Heart left ventricle (tissue), 16 donors: ENCODE data around the gene EIF6. TPM values are rescaled to one million over a fixed set of nuclear protein-coding genes. Genes with fewer than 3 reads are reported as not detected.

Experiments used
- ATAC-seq, 4 donors: fragments of 200-7000 bp; cut with Tn5 transposase; one replicate each; pipeline ENCODE4 v1.9.1; 2020 to 2022; ENCODE audit warnings: moderate library complexity in 4 of 4, mild to moderate bottlenecking in 3 of 4, moderate number of reproducible peaks in 1 of 4
- DNase-seq, 5 donors: peaks; one replicate each; pipeline ENCODE4 v3.0.0-alpha.2; 2020
- H3K27ac ChIP-seq, 12 donors: fragments of 200-600 bp; sonication (generic) in 4 of 12; one replicate each; pipeline versions ENCODE4 v1.5.0 to v1.8.0; 2016 to 2022; ENCODE audit warnings: mild to moderate bottlenecking in 2 of 12
- H3K27me3 ChIP-seq, 9 donors: fragments of 200-600 bp; sonication (generic) in 2 of 9; one replicate each; pipeline versions ENCODE4 v1.5.1 to v1.8.0; 2016 to 2022; ENCODE audit warnings: mild to moderate bottlenecking in 3 of 9
- H3K36me3 ChIP-seq, 9 donors: fragments of 200-600 bp; sonication (generic) in 2 of 9; one replicate each; pipeline versions ENCODE4 v1.5.0 to v1.8.0; 2018 to 2022; ENCODE audit warnings: mild to moderate bottlenecking in 2 of 9
- H3K4me1 ChIP-seq, 12 donors: fragments of 200-600 bp; sonication (generic) in 4 of 12; one replicate each; pipeline versions ENCODE4 v1.5.0 to v1.8.0; 2016 to 2022; ENCODE audit warnings: mild to moderate bottlenecking in 3 of 12
- H3K4me3 ChIP-seq, 12 donors: fragments of 200-600 bp; sonication (generic) in 4 of 12; one replicate each; pipeline versions ENCODE4 v1.5.0 to v1.8.0; 2017 to 2022; ENCODE audit warnings: mild to moderate bottlenecking in 9 of 12, moderate library complexity in 4 of 12
- H3K9me3 ChIP-seq, 12 donors: fragments of 200-600 bp; sonication (generic) in 4 of 12; one replicate each; pipeline versions ENCODE4 v1.5.0 to v1.8.0; 2016 to 2022; ENCODE audit warnings: mild to moderate bottlenecking in 1 of 12
- POLR2A ChIP-seq, 2 donors: fragments of 450-650 bp; IDR thresholded peaks; one replicate each; pipeline ENCODE4 v1.6.1; 2017; ENCODE audit warnings: antibody characterized with exemption in 2 of 2, mild to moderate bottlenecking in 2 of 2, moderate library complexity in 2 of 2
- WGBS, 4 donors: extraction: QIAGEN DNeasy Blood & Tissue Kit in 2 of 4; methylation state at CpG; one replicate each; pipeline versions ENCODE4 v1.1.5 to v1.1.7; 2013 to 2018; 5-methylcytosine and 5-hydroxymethylcytosine counted together
- intact Hi-C, 10 donors: fragments of 100-400 bp; cut with DNase I; formaldehyde crosslinking; loops; one replicate each; pipeline versions ENCODE4 v1.11.1 to v1.14.2; 2022
- polyA plus RNA-seq, 2 donors: library from polyadenylated mRNA; stranded (reverse); fragments of 200-250 nt; gene quantifications; one replicate each; pipeline ENCODE4 v1.2.3, GENCODE V29; 2013
- total RNA-seq, 9 donors: library from RNA; depleted of rRNA in 2 of 9; stranded (reverse); fragments of >200 nt in 2 of 9; fragmentation: NEBNext Ultra II Directional in 3 of 9; extraction: Animal tissue kit (Norgen Biotek cat#: 25700) in 3 of 9; gene quantifications; one replicate each; pipeline versions ENCODE4 v1.1.0 to v1.2.4, GENCODE V29; 2016 to 2023
- TF ChIP-seq, protein P1 (sequence below), 12 donors: fragments of 200-600 bp; sonication (generic) in 4 of 12; IDR thresholded peaks; one replicate each; pipeline versions ENCODE4 v1.5.0 to v1.8.0; 2018 to 2022; ENCODE audit warnings: antibody characterized with exemption in 12 of 12, mild to moderate bottlenecking in 5 of 12
- donor health status: ischemic (EF 13 %, LVEDD 7.1; RV severe dilation, severe dysfunction).
- donor health status: healthy with polysubstance abuse.
- donor health status: DM: no; HTN: yes; CAD: no.
- donor health status: DM: no; HTN: no; CAD: no.
- donor health status: ischemic (EF 25% LVEDD 6.9; RV normal size, moderate dysfunction).
- donor health status: ischemic (EF 25% LVEDD 5.7; RV mildly dilated, moderate dysfunction).
- donor health status: healthy.
- donor health status: DM: yes; HTN: yes; CAD: no.
- donor health status: ischemic (EF 35%, LVEDD 5.7; RV mildly dilated, moderate dysfunction).
- donor health status: nonischemic (EF 11% LVEDD 7.7; RV severe dilation, severe dysfunction).
- donor health status: DM: yes; HTN: yes; CAD: no.
- donor health status: PGD.
- donor health status: ischemic (EF 29% LVEDD 5.4; RV normal size, mild dysfunction).
- donor health status: nonischemic (EF 23%, LVEDD 6.1; RV moderate dilation, normal function).

EIF6 gene
- total and polyA plus RNA-seq, 11 donors = 27.5 to 150 (median 42.1) TPM

DNA sequence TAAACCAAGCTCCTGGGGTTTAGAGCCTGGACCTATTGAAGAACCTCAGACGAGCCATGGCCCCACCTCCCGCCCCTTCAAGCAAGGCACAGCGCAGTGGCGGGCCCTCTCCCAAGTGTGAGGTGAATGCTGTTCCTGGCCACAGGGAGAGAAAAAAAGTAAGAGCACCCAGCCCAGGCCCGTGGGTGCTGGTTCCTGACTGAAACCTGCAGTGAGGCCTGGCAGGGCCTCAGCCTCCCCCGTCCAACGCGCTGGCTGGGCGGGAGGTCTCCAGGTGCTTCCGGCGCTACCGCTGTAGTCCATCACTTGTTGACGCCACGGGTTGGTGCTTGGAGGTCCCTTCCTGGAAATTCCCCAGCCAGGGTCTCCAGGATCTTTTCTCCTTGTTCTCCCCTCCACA, 13.2 kb upstream of the EIF6 start:
- no peak for TF ChIP-seq POLR2A (IDR thresholded peaks at IDR 0.05)
- TF ChIP-seq, protein P1, sequence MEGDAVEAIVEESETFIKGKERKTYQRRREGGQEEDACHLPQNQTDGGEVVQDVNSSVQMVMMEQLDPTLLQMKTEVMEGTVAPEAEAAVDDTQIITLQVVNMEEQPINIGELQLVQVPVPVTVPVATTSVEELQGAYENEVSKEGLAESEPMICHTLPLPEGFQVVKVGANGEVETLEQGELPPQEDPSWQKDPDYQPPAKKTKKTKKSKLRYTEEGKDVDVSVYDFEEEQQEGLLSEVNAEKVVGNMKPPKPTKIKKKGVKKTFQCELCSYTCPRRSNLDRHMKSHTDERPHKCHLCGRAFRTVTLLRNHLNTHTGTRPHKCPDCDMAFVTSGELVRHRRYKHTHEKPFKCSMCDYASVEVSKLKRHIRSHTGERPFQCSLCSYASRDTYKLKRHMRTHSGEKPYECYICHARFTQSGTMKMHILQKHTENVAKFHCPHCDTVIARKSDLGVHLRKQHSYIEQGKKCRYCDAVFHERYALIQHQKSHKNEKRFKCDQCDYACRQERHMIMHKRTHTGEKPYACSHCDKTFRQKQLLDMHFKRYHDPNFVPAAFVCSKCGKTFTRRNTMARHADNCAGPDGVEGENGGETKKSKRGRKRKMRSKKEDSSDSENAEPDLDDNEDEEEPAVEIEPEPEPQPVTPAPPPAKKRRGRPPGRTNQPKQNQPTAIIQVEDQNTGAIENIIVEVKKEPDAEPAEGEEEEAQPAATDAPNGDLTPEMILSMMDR (IDR thresholded peaks at IDR 0.05) = no peak
- Histone ChIP-seq H3K27ac (no peak overlapping the region), H3K36me3 (peaks cover 0 to 5% (median 0%) of the 10 kb centered on the region in 9 donors), H3K4me3 (no peak overlapping the region), H3K4me1 (peaks cover 0 to 8% (median 0%) of the 10 kb centered on the region in 12 donors), H3K9me3 (no peaks in the 10 kb centered on the region), H3K27me3 (peaks cover 0 to 32% (median 0%) of the 10 kb centered on the region in 9 donors)
- ATAC-seq = no peak
- 93 to 99% (median 96%) methylated on average over 7 to 14 of the region's 14 CpGs for WGBS, 4 donors
- intact Hi-C loops = no loop called here
- DNase-seq = peak in 1 of 5 donors; percentile 37

DNA sequence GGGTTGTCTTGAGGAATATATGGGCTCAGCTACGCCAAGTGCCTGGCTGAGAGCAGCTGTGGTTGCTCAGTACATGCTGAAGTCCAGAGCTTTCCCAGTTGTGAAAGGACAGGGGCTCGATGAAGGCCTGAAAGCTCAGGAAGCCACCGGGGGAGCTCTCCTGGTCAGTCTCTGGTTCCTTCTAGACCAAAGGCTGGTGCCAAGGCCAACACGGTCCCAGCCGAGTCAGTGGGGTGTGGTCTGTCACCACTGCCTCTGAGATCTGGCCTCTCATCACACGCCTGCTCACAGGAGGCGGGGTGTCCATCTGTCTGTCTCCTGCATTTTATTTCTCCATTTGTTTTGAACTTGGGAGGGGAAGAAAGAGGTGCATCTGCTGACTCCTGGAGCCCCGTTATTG, 12.6 kb upstream of the EIF6 start:
- H3K27ac ChIP-seq = no peak overlapping the region
- WGBS, 4 donors = 54 to 61% (median 58%) methylated on average over 8 of the region's 8 CpGs
- no peak overlapping the region for H3K4me3 ChIP-seq
- intact Hi-C loops = no loop called here
- peaks cover 0 to 4% (median 0%) of the 10 kb centered on the region in 9 donors for H3K36me3 ChIP-seq
- H3K4me1 ChIP-seq = peaks cover 0 to 8% (median 0%) of the 10 kb centered on the region in 12 donors
- TF ChIP-seq POLR2A (IDR thresholded peaks at IDR 0.05) = no peak
- TF ChIP-seq, protein P1 (IDR thresholded peaks at IDR 0.05) = no peak
- peak in 1 of 5 donors; percentile 38 for DNase-seq
- no peaks in the 10 kb centered on the region for H3K9me3 ChIP-seq
- no peak for ATAC-seq
- peaks cover 0 to 35% (median 4%) of the 10 kb centered on the region in 9 donors for H3K27me3 ChIP-seq

DNA sequence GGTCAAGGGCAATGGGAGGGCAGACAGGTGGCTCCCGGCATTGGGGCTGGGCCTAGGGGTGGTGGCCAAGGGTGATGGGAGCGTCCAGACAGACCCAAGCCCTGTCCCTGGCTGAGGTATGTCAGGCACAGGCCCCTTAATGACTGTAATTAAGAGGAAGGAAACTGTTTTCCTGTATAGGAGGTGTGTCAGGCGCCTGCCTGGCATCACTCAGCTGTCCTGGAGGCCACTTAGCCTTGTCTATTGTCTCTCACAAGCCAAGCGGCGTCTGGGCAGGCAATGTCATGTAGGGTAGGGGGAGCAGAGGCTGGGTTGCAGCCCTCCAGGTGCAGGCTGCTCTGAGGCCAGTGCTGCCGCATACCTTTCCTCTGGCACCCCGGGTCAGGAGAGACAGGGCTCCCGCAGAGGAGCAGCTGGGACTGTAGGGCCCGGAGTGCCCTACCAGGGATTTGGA, 11.6 kb upstream of the EIF6 start:
- peak in 1 of 5 donors; percentile 62 for DNase-seq
- WGBS, 4 donors = 20 to 36% (median 27%) methylated on average over 4 to 9 of the region's 9 CpGs
- peak in 3 of 4 donors; percentile 21 to 45 (median 28) for ATAC-seq
- H3K4me1 ChIP-seq = peaks cover 0 to 8% (median 0%) of the 10 kb centered on the region in 12 donors
- no peak for TF ChIP-seq POLR2A (IDR thresholded peaks at IDR 0.05)
- TF ChIP-seq, protein P1 (IDR thresholded peaks at IDR 0.05) = no peak
- intact Hi-C loops = no loop called here
- peaks cover 0 to 37% (median 4%) of the 10 kb centered on the region in 9 donors for H3K27me3 ChIP-seq
- H3K27ac ChIP-seq = no peak overlapping the region
- no peaks in the 10 kb centered on the region for H3K9me3 ChIP-seq
- H3K36me3 ChIP-seq = no peaks in the 10 kb centered on the region
- H3K4me3 ChIP-seq = no peak overlapping the region

DNA sequence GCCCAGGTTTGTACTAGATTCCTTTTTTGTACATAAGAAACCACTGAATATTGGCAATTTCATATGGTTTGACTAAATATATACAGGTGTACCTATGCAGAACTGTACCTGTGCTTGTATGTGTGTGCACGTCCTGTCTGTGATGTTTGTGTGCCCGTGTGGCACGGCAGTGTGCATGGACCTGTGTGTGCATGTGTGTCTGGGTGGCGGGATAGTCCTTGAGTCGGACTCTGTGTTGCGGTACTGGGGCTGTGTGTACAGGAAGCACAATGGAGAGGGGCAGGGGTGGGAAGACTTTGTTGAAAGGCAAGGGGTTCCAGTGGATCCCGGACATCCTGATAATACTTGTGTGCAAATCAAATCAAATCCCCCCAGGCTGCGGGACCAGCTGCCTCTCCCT, 11.1 kb upstream of the EIF6 start:
- Histone ChIP-seq H3K27me3 (peaks cover 0 to 37% (median 4%) of the 10 kb centered on the region in 9 donors), H3K27ac (no peak overlapping the region), H3K4me3 (no peak overlapping the region), H3K36me3 (no peaks in the 10 kb centered on the region), H3K9me3 (no peaks in the 10 kb centered on the region), H3K4me1 (peaks cover 0 to 8% (median 0%) of the 10 kb centered on the region in 12 donors)
- TF ChIP-seq POLR2A (IDR thresholded peaks at IDR 0.05) = no peak
- TF ChIP-seq, protein P1 (IDR thresholded peaks at IDR 0.05) = no peak
- WGBS, 4 donors = 68 to 74% (median 71%) methylated on average over 7 to 8 of the region's 8 CpGs
- DNase-seq (peak in 1 of 5 donors; percentile 16), ATAC-seq (no peak)
- intact Hi-C loops = no loop called here
